Ishikawa (cell line): ENCODE data around the gene ROBO3.

ENCODE experiments used
- CEBPB ChIP-seq: IDR thresholded peaks from 2 replicates; pipeline ENCODE4 v1.6.1; 2012
- CREB1 ChIP-seq: IDR thresholded peaks from 2 replicates; pipeline ENCODE4 v1.6.1; 2012; ENCODE audit warnings: low read depth
- EGR1 ChIP-seq: IDR thresholded peaks from 2 replicates; pipeline ENCODE4 v1.6.1; 2012
- EP300 ChIP-seq: IDR thresholded peaks from 2 replicates; pipeline ENCODE4 v1.6.1; 2012; ENCODE audit warnings: borderline replicate concordance
- FOXM1 ChIP-seq: IDR thresholded peaks from 2 replicates; pipeline ENCODE4 v1.6.1; 2012; ENCODE audit warnings: low read depth, borderline replicate concordance
- NFIC ChIP-seq: IDR thresholded peaks from 2 replicates; pipeline ENCODE4 v1.6.1; 2012
- RAD21 ChIP-seq: IDR thresholded peaks from 2 replicates; pipeline ENCODE4 v1.6.1; 2012; ENCODE audit warnings: low read depth
- TAF1 ChIP-seq: IDR thresholded peaks from 2 replicates; pipeline ENCODE4 v1.6.1; 2012; ENCODE audit warnings: low read depth, mild to moderate bottlenecking
- TCF12 ChIP-seq: IDR thresholded peaks from 2 replicates; pipeline ENCODE4 v1.6.1; 2012; ENCODE audit warnings: low read depth
- TEAD4 ChIP-seq: IDR thresholded peaks from 2 replicates; pipeline ENCODE4 v1.6.1; 2012
- YY1 ChIP-seq: IDR thresholded peaks from 2 replicates; pipeline ENCODE4 v1.6.1; 2012; ENCODE audit warnings: low read depth
- ZBTB7A ChIP-seq: IDR thresholded peaks from 2 replicates; pipeline ENCODE4 v1.6.1; 2012; ENCODE audit warnings: low read depth
- TF ChIP-seq, protein P1 (sequence below): IDR thresholded peaks from 2 replicates; pipeline ENCODE4 v1.6.1; 2012; ENCODE audit warnings: low read depth, mild to moderate bottlenecking
- TF ChIP-seq, protein P2 (sequence below): IDR thresholded peaks from 2 replicates; pipeline ENCODE4 v1.6.1; 2012
- TF ChIP-seq, protein P3 (sequence below): IDR thresholded peaks from 2 replicates; pipeline ENCODE4 v1.6.1; 2012

The ROBO3 gene

DNA sequence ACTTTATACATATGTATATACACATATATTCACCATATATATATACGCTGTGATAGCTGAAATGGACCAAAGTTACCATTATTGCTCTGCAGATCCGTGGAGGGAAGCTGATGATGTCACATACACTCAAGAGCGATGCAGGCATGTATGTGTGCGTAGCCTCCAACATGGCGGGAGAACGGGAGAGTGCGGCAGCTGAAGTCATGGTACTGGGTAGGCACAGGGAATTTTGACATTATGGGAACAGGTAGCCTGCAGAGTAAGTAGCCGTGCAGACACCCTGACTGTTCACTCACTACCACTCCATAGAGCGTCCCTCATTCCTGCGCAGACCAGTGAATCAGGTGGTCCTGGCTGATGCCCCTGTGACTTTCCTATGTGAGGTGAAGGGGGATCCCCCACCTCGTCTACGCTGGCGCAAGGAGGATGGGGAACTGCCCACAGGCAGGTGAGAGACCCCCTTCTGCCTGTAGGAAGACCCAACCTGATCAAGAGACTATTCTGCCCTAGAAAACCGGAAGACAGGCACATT lies 4.7 kb downstream of the ROBO3 start:
- TF ChIP-seq CREB1: no peak
- no peak for TF ChIP-seq NFIC
- no peak for TF ChIP-seq TCF12
- TF ChIP-seq FOXM1: no peak
- TF ChIP-seq RAD21: no peak
- TF ChIP-seq TEAD4: no peak
- TF ChIP-seq ZBTB7A: no peak
- TF ChIP-seq, protein P1, sequence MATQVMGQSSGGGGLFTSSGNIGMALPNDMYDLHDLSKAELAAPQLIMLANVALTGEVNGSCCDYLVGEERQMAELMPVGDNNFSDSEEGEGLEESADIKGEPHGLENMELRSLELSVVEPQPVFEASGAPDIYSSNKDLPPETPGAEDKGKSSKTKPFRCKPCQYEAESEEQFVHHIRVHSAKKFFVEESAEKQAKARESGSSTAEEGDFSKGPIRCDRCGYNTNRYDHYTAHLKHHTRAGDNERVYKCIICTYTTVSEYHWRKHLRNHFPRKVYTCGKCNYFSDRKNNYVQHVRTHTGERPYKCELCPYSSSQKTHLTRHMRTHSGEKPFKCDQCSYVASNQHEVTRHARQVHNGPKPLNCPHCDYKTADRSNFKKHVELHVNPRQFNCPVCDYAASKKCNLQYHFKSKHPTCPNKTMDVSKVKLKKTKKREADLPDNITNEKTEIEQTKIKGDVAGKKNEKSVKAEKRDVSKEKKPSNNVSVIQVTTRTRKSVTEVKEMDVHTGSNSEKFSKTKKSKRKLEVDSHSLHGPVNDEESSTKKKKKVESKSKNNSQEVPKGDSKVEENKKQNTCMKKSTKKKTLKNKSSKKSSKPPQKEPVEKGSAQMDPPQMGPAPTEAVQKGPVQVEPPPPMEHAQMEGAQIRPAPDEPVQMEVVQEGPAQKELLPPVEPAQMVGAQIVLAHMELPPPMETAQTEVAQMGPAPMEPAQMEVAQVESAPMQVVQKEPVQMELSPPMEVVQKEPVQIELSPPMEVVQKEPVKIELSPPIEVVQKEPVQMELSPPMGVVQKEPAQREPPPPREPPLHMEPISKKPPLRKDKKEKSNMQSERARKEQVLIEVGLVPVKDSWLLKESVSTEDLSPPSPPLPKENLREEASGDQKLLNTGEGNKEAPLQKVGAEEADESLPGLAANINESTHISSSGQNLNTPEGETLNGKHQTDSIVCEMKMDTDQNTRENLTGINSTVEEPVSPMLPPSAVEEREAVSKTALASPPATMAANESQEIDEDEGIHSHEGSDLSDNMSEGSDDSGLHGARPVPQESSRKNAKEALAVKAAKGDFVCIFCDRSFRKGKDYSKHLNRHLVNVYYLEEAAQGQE: no peak
- TF ChIP-seq YY1: no peak
- TF ChIP-seq, protein P2, sequence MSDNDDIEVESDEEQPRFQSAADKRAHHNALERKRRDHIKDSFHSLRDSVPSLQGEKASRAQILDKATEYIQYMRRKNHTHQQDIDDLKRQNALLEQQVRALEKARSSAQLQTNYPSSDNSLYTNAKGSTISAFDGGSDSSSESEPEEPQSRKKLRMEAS: no peak
- TF ChIP-seq, protein P3, sequence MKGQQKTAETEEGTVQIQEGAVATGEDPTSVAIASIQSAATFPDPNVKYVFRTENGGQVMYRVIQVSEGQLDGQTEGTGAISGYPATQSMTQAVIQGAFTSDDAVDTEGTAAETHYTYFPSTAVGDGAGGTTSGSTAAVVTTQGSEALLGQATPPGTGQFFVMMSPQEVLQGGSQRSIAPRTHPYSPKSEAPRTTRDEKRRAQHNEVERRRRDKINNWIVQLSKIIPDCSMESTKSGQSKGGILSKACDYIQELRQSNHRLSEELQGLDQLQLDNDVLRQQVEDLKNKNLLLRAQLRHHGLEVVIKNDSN: no peak
- TF ChIP-seq CEBPB: no peak
- no peak for TF ChIP-seq EP300
- no peak for TF ChIP-seq TAF1
- TF ChIP-seq EGR1: no peak

DNA sequence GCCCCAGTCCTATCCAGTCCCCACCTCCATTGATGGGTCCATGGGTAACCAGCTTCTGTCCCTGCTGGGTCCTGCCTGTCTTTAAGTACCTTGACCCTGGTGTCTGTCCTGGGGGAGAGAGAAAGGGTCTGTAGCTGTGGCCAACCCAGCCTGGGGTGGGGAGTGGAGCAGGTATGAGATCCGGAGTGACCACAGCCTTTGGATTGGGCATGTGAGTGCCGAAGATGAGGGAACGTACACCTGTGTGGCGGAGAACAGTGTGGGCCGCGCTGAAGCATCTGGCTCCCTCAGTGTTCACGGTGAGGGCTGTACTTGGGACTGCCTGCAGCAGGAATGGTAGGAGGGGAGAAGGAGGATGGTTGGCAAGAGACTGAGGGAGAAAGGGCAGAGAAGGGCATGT lies 5.2 kb downstream of the ROBO3 start:
- TF ChIP-seq NFIC (no peak), YY1 (no peak), FOXM1 (no peak), TEAD4 (no peak), TAF1 (no peak), EGR1 (no peak), EP300 (no peak), CREB1 (no peak), ZBTB7A (no peak), TCF12 (no peak), CEBPB (no peak), RAD21 (no peak)
- TF ChIP-seq, protein P1: no peak
- TF ChIP-seq, protein P3: no peak
- TF ChIP-seq, protein P2: no peak

DNA sequence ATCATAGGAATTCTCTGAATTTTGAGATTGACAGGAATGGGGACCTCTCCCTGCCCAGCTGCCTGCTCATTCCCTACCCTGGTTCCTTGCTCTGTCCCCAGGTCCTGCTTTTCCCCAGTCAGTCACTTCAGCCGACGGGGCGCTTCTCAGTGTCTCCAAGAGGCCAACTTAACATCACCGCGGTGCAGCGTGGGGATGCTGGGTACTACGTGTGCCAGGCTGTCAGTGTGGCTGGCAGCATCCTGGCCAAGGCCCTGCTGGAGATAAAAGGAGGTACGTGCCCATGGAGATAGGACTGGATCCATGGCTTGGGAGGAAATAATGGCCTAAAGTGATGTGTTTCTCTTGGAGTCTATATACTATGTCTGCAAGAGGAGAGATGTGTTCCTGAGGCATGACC lies 7.0 kb downstream of the ROBO3 start:
- TF ChIP-seq RAD21 (no peak), CEBPB (no peak), NFIC (no peak), TAF1 (no peak), CREB1 (no peak), TCF12 (no peak), ZBTB7A (no peak), YY1 (no peak)
- TF ChIP-seq, protein P3: no peak
- TF ChIP-seq, protein P2: no peak
- TF ChIP-seq, protein P1: no peak

DNA sequence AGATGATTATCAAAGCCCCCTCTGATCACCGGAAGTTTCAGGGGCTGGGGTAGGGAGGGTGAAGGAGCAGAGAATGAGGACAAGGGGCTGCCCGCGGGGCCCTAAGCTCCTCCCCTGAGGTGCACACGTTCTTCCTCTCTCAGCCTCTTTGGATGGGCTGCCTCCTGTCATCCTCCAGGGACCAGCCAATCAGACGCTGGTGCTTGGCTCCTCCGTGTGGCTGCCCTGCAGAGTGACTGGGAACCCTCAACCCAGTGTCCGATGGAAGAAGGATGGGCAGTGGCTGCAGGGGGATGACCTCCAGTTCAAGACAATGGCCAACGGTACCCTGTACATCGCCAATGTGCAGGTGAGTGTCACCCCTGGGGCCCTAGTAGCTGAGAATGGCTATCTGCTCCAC lies 7.5 kb downstream of the ROBO3 start:
- no peak for TF ChIP-seq ZBTB7A
- TF ChIP-seq TCF12: no peak
- TF ChIP-seq RAD21: no peak
- no peak for TF ChIP-seq TAF1
- no peak for TF ChIP-seq EP300
- TF ChIP-seq FOXM1: no peak
- no peak for TF ChIP-seq CREB1
- TF ChIP-seq, protein P2: no peak
- TF ChIP-seq, protein P3: no peak
- TF ChIP-seq EGR1: no peak
- TF ChIP-seq, protein P1: no peak
- TF ChIP-seq YY1: no peak
- no peak for TF ChIP-seq CEBPB
- no peak for TF ChIP-seq TEAD4
- TF ChIP-seq NFIC: no peak
